K562 (cell line): ENCODE results near the gene HDAC10. TPM values are rescaled to one million over a fixed set of nuclear protein-coding genes. Genes with fewer than 3 reads are reported as not detected.

Experiments
- ARHGAP35 ChIP-seq: fragments of 450-650 bp; IDR thresholded peaks from 2 replicates; pipeline ENCODE4 v1.6.1; 2018; ENCODE audit not compliant: partially characterized antibody
- CTBP1 ChIP-seq: fragments of 450-650 bp; IDR thresholded peaks from 2 replicates; pipeline ENCODE4 v1.6.1; 2016; ENCODE audit warnings: borderline replicate concordance
- HBP1 ChIP-seq: fragments of 450-650 bp; formaldehyde crosslinking; IDR thresholded peaks from 2 replicates; pipeline ENCODE4 v1.4.0; 2022; ENCODE audit warnings: missing genetic modification characterization
- HOXB6 ChIP-seq: fragments of 250-450 bp; sonication (Bioruptor Pico); IDR thresholded peaks from 2 replicates; pipeline ENCODE4 v1.5.1; 2022; ENCODE audit warnings: mild to moderate bottlenecking, borderline replicate concordance
- KLF1 ChIP-seq: fragments of 450-650 bp; IDR thresholded peaks from 2 replicates; pipeline ENCODE4 v1.6.1; 2016; ENCODE audit warnings: missing genetic modification characterization, missing compliant biosample characterization
- KLF6 ChIP-seq: fragments of 250-450 bp; sonication (Bioruptor Pico); IDR thresholded peaks from 2 replicates; pipeline ENCODE4 v1.4.0; 2020; ENCODE audit warnings: mild to moderate bottlenecking, moderate library complexity, borderline replicate concordance
- MAZ ChIP-seq, 2 experiments: fragments of 450-650 bp in 1 of 2; sonication (generic) in 1 of 2; formaldehyde crosslinking; IDR thresholded peaks in 1 of 2; conservative IDR thresholded peaks in 1 of 2; 2 replicates each; pipeline versions ENCODE4 v1.4.0 to v1.5.0; 2020; ENCODE audit warnings: mild to moderate bottlenecking in 1 of 2, missing genetic modification reagents in 1 of 2
- MYC ChIP-seq, 2 experiments: fragments of 250-450 bp in 1 of 2; sonication (Bioruptor Pico) in 1 of 2; IDR thresholded peaks; 2 replicates each; pipeline versions ENCODE4 v1.5.1 to v1.6.1; 2012 to 2021; ENCODE audit warnings: low read depth in 2 of 2, borderline replicate concordance in 1 of 2, improper control_type of control experiment in 1 of 2, low read length in 1 of 2, mild to moderate bottlenecking in 1 of 2, moderate library complexity in 1 of 2
- NFIX ChIP-seq: fragments of 250-450 bp; sonication (Bioruptor Pico); IDR thresholded peaks from 2 replicates; pipeline ENCODE4 v1.4.0; 2020; ENCODE audit warnings: low read depth, mild to moderate bottlenecking, moderate library complexity
- POLR2G ChIP-seq: fragments of 200-400 bp; formaldehyde crosslinking; IDR thresholded peaks from 2 replicates; pipeline ENCODE4 v1.6.1; 2017; ENCODE audit warnings: low read depth, mild to moderate bottlenecking, antibody characterized with exemption, low read length, moderate library complexity
- RB1 ChIP-seq: fragments of 450-650 bp; IDR thresholded peaks from 2 replicates; pipeline ENCODE4 v1.6.1; 2017; ENCODE audit warnings: low read depth, mild to moderate bottlenecking
- UBTF ChIP-seq, 2 experiments: IDR thresholded peaks; 2 replicates each; pipeline ENCODE4 v1.6.1; 2012; ENCODE audit warnings: improper control_type of control experiment in 2 of 2, low read depth in 2 of 2, low read length in 2 of 2, borderline replicate concordance in 1 of 2
- ZEB2 ChIP-seq: fragments of 450-650 bp; IDR thresholded peaks from 2 replicates; pipeline ENCODE4 v1.6.1; 2016
- ZNF583 ChIP-seq: fragments of 250-450 bp; sonication (Bioruptor Pico); IDR thresholded peaks from 2 replicates; pipeline ENCODE4 v1.4.0; 2020
- ZNF589 ChIP-seq: fragments of 200-800 bp; sonication (Bioruptor generic); IDR thresholded peaks from 2 replicates; pipeline ENCODE4 v1.6.1; 2016; ENCODE audit warnings: low read depth, missing genetic modification characterization, missing compliant biosample characterization
- ZSCAN29 ChIP-seq: fragments of 450-650 bp; IDR thresholded peaks from 2 replicates; pipeline ENCODE4 v1.6.1; 2017
- polyA plus RNA-seq, 8 experiments: library from polyadenylated mRNA; depleted of rRNA in 4 of 8; stranded (reverse) in 5 of 8; unstranded in 3 of 8; fragments of >200 nt; fragmentation: Nextera tagmentation in 2 of 8; fragmentation: Illumina TruSeq in 1 of 8; extraction: Ambion mirVana in 2 of 8; extraction: Trizol in 1 of 8; gene quantifications; 2 replicates each; pipeline versions ENCODE4 v1.2.1 to v1.2.3, GENCODE V29; 2011 to 2014; ENCODE audit warnings: inconsistent platforms in 1 of 8, missing spikeins in 1 of 8
- total RNA-seq, 7 experiments: library from RNA; depleted of rRNA in 6 of 7; stranded (reverse); fragments of >200 nt in 6 of 7; fragmentation: Illumina TruSeq in 2 of 7; extraction: Trizol in 2 of 7; gene quantifications; 2 replicates each; pipeline versions ENCODE4 v1.2.1 to v1.2.3, GENCODE V29; 2011 to 2021; ENCODE audit warnings: low replicate concordance in 1 of 7
- TF ChIP-seq, protein P1 (sequence below): sonication (generic); formaldehyde crosslinking; IDR thresholded peaks from 2 replicates; pipeline ENCODE4 v1.8.0; 2023; ENCODE audit warnings: missing genetic modification reagents, mild to moderate bottlenecking, borderline replicate concordance
- TF ChIP-seq, protein P2 (sequence below): fragments of 200-800 bp; sonication (Bioruptor generic); IDR thresholded peaks from 2 replicates; pipeline ENCODE4 v1.6.1; 2017; ENCODE audit warnings: missing genetic modification characterization, missing compliant biosample characterization

The HDAC10 gene
- total and polyA plus RNA-seq, 9 of the 15 experiments (the other 6 are each of a cell fraction or from before 2014, with no cell fraction given) = 0.10 to 44.2 (median 6.5) TPM

GRCh38 chr22:50271519-50271970, 20.5 kb upstream of the HDAC10 start (continued):
- TF ChIP-seq, protein P1, sequence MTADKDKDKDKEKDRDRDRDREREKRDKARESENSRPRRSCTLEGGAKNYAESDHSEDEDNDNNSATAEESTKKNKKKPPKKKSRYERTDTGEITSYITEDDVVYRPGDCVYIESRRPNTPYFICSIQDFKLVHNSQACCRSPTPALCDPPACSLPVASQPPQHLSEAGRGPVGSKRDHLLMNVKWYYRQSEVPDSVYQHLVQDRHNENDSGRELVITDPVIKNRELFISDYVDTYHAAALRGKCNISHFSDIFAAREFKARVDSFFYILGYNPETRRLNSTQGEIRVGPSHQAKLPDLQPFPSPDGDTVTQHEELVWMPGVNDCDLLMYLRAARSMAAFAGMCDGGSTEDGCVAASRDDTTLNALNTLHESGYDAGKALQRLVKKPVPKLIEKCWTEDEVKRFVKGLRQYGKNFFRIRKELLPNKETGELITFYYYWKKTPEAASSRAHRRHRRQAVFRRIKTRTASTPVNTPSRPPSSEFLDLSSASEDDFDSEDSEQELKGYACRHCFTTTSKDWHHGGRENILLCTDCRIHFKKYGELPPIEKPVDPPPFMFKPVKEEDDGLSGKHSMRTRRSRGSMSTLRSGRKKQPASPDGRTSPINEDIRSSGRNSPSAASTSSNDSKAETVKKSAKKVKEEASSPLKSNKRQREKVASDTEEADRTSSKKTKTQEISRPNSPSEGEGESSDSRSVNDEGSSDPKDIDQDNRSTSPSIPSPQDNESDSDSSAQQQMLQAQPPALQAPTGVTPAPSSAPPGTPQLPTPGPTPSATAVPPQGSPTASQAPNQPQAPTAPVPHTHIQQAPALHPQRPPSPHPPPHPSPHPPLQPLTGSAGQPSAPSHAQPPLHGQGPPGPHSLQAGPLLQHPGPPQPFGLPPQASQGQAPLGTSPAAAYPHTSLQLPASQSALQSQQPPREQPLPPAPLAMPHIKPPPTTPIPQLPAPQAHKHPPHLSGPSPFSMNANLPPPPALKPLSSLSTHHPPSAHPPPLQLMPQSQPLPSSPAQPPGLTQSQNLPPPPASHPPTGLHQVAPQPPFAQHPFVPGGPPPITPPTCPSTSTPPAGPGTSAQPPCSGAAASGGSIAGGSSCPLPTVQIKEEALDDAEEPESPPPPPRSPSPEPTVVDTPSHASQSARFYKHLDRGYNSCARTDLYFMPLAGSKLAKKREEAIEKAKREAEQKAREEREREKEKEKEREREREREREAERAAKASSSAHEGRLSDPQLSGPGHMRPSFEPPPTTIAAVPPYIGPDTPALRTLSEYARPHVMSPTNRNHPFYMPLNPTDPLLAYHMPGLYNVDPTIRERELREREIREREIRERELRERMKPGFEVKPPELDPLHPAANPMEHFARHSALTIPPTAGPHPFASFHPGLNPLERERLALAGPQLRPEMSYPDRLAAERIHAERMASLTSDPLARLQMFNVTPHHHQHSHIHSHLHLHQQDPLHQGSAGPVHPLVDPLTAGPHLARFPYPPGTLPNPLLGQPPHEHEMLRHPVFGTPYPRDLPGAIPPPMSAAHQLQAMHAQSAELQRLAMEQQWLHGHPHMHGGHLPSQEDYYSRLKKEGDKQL (CRISPR knock-in tag) = no peak
- no peak for TF ChIP-seq ZNF583 (CRISPR knock-in tag)
- TF ChIP-seq ZEB2 = no peak
- no peak for TF ChIP-seq HBP1 (CRISPR knock-in tag)
- no peak for TF ChIP-seq NFIX (CRISPR knock-in tag)
- TF ChIP-seq KLF6 (CRISPR knock-in tag) = no peak
- TF ChIP-seq RB1 = peak; percentile 46; the same call in 1 of the 2 replicates
- TF ChIP-seq ARHGAP35 = no peak
- TF ChIP-seq MAZ (CRISPR knock-in tag; conservative IDR thresholded peaks at IDR 0.05 in 1 of 2, IDR thresholded peaks at IDR 0.05 in 1 of 2) = peak; percentile 26 to 58; a peak in 3 of 4 replicates
- peak in 1 of 2 experiments; percentile 80; a peak in 2 of 4 replicates for TF ChIP-seq UBTF (IDR thresholded peaks at IDR 0.05; ENCODE audit: borderline replicate concordance in 1 of 2, low read depth in 2 of 2, low read length in 2 of 2)
- TF ChIP-seq ZSCAN29 = no peak
- TF ChIP-seq, protein P2, sequence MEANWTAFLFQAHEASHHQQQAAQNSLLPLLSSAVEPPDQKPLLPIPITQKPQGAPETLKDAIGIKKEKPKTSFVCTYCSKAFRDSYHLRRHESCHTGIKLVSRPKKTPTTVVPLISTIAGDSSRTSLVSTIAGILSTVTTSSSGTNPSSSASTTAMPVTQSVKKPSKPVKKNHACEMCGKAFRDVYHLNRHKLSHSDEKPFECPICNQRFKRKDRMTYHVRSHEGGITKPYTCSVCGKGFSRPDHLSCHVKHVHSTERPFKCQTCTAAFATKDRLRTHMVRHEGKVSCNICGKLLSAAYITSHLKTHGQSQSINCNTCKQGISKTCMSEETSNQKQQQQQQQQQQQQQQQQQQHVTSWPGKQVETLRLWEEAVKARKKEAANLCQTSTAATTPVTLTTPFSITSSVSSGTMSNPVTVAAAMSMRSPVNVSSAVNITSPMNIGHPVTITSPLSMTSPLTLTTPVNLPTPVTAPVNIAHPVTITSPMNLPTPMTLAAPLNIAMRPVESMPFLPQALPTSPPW (CRISPR knock-in tag) = peak; percentile 62
- no peak for TF ChIP-seq HOXB6 (CRISPR knock-in tag)
- TF ChIP-seq POLR2G = 0 out of 2 replicates have a peak, but pooled peaks have one; percentile 39
- TF ChIP-seq MYC (IDR thresholded peaks at IDR 0.05; ENCODE audit: low read depth, low read length) = no peak
- no peak for TF ChIP-seq MYC (CRISPR knock-in tag; IDR thresholded peaks at IDR 0.05; ENCODE audit: borderline replicate concordance, low read depth)
- peak; percentile 63 for TF ChIP-seq CTBP1
- no peak for TF ChIP-seq ZNF589 (CRISPR knock-in tag)
- peak; percentile 91 for TF ChIP-seq KLF1 (tag)
